Panc1 (cell line): ENCODE measurements around the gene PCDH1.

Source experiments
- POLR2AphosphoS5 ChIP-seq: IDR thresholded peaks from 2 replicates; pipeline ENCODE4 v1.6.1; 2012; ENCODE audit warnings: mild to moderate bottlenecking, low read depth, low read length, moderate library complexity
- TCF7L2 ChIP-seq: IDR thresholded peaks from 2 replicates; pipeline ENCODE4 v1.6.1; 2011; ENCODE audit warnings: mild to moderate bottlenecking, low read depth, low read length, inconsistent platforms
- TF ChIP-seq, protein P1 (sequence below), 2 experiments: IDR thresholded peaks; 2 replicates each; pipeline ENCODE4 v1.6.1; 2011 to 2012; ENCODE audit warnings: low read depth in 2 of 2, control low read depth in 1 of 2, low read length in 1 of 2, mild to moderate bottlenecking in 1 of 2, moderate library complexity in 1 of 2; ENCODE audit not compliant: insufficient read depth in 1 of 2
- TF ChIP-seq, protein P2 (sequence below): fragments of 450-650 bp; IDR thresholded peaks from 2 replicates; pipeline ENCODE4 v1.5.1; 2017; ENCODE audit warnings: mild to moderate bottlenecking

DNA sequence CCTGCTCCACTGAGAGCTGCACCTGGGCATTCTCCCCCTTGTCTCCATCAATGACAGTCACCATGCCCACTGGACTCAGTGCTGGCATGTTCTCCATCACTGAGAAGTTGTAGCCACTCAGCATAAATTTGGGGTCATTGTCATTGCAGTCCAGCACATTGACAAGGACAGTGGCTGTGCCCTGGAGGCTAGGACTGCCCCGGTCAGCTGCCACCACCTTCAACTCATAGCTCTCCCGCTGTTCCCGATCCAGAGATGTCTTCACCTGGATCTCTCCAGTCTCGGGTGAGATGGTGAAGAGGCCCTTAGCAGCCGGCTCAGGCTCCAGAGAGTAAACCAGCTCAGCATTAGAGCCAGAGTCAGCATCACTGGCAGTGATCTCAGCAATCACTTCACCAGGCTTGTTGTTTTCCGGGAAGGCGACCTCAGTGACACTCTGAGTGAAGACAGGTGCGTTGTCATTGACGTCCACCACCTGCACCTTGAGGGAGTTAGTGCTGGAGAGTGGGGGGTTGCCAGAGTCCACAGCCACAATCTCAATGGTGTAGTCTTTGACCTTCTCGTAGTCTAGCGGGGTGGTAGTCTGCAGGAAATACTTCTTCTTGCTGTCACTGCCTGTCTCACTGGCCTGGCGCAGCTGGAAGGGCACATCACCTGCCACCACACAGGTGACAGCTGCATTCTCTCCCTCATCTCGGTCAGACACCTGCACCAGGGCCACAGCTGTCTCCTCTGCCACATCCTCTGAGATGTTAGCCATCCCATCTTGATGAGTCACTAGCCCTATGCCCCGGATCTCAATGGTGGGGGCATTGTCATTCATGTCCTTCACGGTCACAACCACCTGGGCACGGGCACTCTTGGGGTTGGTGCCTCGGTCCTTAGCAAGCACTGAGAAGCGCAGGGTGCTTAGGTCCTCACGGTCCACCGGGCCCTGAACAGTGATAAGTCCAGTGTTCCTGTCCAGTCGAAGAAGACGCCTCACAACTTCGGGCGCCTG lies 13.5 kb downstream of the PCDH1 start:
- TF ChIP-seq, protein P1, sequence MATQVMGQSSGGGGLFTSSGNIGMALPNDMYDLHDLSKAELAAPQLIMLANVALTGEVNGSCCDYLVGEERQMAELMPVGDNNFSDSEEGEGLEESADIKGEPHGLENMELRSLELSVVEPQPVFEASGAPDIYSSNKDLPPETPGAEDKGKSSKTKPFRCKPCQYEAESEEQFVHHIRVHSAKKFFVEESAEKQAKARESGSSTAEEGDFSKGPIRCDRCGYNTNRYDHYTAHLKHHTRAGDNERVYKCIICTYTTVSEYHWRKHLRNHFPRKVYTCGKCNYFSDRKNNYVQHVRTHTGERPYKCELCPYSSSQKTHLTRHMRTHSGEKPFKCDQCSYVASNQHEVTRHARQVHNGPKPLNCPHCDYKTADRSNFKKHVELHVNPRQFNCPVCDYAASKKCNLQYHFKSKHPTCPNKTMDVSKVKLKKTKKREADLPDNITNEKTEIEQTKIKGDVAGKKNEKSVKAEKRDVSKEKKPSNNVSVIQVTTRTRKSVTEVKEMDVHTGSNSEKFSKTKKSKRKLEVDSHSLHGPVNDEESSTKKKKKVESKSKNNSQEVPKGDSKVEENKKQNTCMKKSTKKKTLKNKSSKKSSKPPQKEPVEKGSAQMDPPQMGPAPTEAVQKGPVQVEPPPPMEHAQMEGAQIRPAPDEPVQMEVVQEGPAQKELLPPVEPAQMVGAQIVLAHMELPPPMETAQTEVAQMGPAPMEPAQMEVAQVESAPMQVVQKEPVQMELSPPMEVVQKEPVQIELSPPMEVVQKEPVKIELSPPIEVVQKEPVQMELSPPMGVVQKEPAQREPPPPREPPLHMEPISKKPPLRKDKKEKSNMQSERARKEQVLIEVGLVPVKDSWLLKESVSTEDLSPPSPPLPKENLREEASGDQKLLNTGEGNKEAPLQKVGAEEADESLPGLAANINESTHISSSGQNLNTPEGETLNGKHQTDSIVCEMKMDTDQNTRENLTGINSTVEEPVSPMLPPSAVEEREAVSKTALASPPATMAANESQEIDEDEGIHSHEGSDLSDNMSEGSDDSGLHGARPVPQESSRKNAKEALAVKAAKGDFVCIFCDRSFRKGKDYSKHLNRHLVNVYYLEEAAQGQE (IDR thresholded peaks at IDR 0.05; ENCODE audit: insufficient read depth in 1 of 2, low read depth in 2 of 2, low read length in 1 of 2): no peak
- TF ChIP-seq, protein P2, sequence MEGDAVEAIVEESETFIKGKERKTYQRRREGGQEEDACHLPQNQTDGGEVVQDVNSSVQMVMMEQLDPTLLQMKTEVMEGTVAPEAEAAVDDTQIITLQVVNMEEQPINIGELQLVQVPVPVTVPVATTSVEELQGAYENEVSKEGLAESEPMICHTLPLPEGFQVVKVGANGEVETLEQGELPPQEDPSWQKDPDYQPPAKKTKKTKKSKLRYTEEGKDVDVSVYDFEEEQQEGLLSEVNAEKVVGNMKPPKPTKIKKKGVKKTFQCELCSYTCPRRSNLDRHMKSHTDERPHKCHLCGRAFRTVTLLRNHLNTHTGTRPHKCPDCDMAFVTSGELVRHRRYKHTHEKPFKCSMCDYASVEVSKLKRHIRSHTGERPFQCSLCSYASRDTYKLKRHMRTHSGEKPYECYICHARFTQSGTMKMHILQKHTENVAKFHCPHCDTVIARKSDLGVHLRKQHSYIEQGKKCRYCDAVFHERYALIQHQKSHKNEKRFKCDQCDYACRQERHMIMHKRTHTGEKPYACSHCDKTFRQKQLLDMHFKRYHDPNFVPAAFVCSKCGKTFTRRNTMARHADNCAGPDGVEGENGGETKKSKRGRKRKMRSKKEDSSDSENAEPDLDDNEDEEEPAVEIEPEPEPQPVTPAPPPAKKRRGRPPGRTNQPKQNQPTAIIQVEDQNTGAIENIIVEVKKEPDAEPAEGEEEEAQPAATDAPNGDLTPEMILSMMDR: no peak
- TF ChIP-seq POLR2AphosphoS5: no peak
- no peak for TF ChIP-seq TCF7L2
